ENCODE measurements around the gene AFAP1L2. TPM values are rescaled to one million over a fixed set of nuclear protein-coding genes. Genes with fewer than 3 reads are reported as not detected.

The AFAP1L2 gene
- total and polyA plus RNA-seq, 2 experiments from 2014 or later = 0.75 to 3.8 TPM

DNA sequence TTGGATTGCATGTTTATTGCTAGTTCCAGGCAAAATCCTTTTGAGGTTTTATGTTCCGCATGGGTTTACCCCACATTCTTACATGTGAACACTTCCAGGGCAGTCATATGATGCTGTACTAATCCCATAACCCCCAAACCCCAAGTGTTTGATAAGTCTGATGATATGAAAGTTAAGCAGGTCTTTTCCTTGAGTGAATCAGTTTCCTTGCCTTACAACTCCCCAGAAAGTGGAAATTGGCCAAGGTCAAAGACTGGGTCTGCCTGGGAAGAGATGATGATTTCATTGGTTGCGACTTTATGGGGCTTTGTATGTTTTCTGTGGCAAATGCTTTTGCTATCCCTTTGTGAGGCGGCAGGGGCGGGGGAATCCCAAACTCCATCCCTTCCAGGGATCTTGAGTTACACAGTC, 24.7 kb downstream of the AFAP1L2 start:
- Histone ChIP-seq H3K4me3 (no peak overlapping the region), H3K27ac (no peak overlapping the region)
- DNase-seq (ENCODE audit: low read depth in 1 of 2, low spot score in 1 of 2) = peak in 1 of 2 donors; percentile 51

DNA sequence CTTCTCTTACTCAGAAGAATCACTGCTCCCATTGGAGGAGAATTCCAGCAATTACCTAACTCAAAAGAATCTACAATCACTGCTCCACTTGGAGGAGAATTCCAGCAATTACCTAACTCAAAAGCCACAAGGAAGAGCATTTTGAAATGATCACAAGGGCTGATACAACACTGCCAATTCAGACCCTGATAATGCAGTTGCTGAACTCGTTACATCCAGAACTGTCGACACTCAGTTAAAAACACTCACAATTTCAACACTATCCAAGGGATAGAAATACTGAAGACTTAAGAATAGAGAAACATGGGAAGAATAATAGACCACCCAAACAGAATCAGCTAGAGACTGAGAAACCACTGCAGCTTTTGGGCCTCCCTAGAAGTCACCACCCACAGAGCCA, 27.8 kb downstream of the AFAP1L2 start:
- no peaks in the 10 kb centered on the region for H3K4me1 ChIP-seq (ENCODE audit: low read depth)
- no peaks in the 10 kb centered on the region for H3K27me3 ChIP-seq
- H3K9me3 ChIP-seq (ENCODE audit: low read depth) = no peaks in the 10 kb centered on the region
- H3K4me3 ChIP-seq = no peak overlapping the region
- no peak for DNase-seq (ENCODE audit: low read depth in 1 of 2, low spot score in 1 of 2)
- no peak overlapping the region for H3K27ac ChIP-seq
- H3K36me3 ChIP-seq = no peaks in the 10 kb centered on the region
- TF ChIP-seq, protein P1, sequence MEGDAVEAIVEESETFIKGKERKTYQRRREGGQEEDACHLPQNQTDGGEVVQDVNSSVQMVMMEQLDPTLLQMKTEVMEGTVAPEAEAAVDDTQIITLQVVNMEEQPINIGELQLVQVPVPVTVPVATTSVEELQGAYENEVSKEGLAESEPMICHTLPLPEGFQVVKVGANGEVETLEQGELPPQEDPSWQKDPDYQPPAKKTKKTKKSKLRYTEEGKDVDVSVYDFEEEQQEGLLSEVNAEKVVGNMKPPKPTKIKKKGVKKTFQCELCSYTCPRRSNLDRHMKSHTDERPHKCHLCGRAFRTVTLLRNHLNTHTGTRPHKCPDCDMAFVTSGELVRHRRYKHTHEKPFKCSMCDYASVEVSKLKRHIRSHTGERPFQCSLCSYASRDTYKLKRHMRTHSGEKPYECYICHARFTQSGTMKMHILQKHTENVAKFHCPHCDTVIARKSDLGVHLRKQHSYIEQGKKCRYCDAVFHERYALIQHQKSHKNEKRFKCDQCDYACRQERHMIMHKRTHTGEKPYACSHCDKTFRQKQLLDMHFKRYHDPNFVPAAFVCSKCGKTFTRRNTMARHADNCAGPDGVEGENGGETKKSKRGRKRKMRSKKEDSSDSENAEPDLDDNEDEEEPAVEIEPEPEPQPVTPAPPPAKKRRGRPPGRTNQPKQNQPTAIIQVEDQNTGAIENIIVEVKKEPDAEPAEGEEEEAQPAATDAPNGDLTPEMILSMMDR (IDR thresholded peaks at IDR 0.05; ENCODE audit: low read depth, low read length) = no peak

More for the DNA sequence above, 24.7 kb downstream of the AFAP1L2 start:
- TF ChIP-seq, protein P1 (IDR thresholded peaks at IDR 0.05; ENCODE audit: low read depth, low read length) = no peak
- Histone ChIP-seq H3K4me1 (ENCODE audit: low read depth) (no peaks in the 10 kb centered on the region), H3K36me3 (no peaks in the 10 kb centered on the region), H3K27me3 (no peaks in the 10 kb centered on the region), H3K9me3 (ENCODE audit: low read depth) (no peaks in the 10 kb centered on the region)

DNA sequence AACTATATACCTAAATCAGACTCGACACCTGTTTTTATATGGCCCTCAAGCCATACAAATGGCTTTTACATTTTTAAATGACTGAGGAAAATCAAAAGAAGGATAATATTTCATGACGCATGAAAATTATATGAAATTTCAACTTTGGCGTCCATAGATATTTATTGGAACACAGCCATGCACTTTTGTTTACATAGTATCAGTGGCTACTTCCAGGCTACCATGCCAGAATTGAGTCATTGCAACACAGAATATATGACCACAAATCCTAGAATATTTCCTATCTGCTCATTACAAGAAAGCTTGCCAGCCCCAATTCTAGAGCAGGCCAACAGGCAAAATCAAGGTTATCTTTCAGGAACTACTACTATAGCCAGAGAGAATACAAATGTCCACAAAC, 29.3 kb downstream of the AFAP1L2 start:
- Histone ChIP-seq H3K4me1 (ENCODE audit: low read depth) (peaks cover 9% of the 10 kb centered on the region), H3K4me3 (no peak overlapping the region), H3K36me3 (no peaks in the 10 kb centered on the region), H3K27ac (no peak overlapping the region), H3K27me3 (no peaks in the 10 kb centered on the region), H3K9me3 (ENCODE audit: low read depth) (no peaks in the 10 kb centered on the region)
- TF ChIP-seq, protein P1 (IDR thresholded peaks at IDR 0.05; ENCODE audit: low read depth, low read length) = no peak
- peak in 1 of 2 donors; percentile 86 for DNase-seq (ENCODE audit: low read depth in 1 of 2, low spot score in 1 of 2)

DNA sequence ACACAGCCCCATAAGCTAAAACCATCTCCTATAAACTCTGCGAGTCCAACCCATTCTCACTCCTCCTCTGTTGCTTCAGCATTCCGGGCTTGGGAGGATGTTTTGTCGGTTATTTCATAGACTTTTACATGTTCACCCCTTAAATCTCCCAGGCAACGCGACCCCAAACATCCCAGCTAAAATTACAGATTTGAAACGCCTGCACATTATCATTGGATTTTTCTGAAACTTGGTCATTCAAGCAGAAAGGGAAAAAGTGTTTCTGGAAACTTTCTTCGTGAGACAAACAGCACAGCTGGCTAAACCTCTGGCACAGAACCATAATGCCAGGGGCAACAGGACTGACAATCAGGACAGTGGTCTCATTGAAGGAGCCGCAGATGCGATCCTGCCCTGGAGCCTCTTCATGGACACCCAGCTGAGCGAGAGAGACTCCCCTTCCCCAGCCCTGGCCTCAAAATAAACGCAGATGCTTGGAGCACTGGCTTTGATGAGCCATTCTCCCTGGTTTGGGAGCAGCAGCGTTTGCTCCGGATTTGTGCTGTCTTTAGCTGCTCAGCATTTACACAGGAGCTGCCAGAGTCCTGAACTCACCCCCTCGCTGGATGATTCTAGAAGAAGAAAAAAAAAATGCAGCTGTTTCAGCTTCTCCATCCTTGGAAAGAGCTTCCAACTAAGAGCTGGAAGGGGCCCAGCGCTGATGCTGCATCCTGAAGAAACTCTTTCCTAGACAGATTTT, 30.1 kb downstream of the AFAP1L2 start:
- Histone ChIP-seq H3K27ac (no peak overlapping the region), H3K4me3 (no peak overlapping the region), H3K4me1 (ENCODE audit: low read depth) (peaks cover 13% of the 10 kb centered on the region), H3K36me3 (no peaks in the 10 kb centered on the region), H3K9me3 (ENCODE audit: low read depth) (no peaks in the 10 kb centered on the region), H3K27me3 (no peaks in the 10 kb centered on the region)
- peak in 1 of 2 donors; percentile 70 for DNase-seq (ENCODE audit: low read depth in 1 of 2, low spot score in 1 of 2)
- TF ChIP-seq, protein P1 (IDR thresholded peaks at IDR 0.05; ENCODE audit: low read depth, low read length) = no peak

DNA sequence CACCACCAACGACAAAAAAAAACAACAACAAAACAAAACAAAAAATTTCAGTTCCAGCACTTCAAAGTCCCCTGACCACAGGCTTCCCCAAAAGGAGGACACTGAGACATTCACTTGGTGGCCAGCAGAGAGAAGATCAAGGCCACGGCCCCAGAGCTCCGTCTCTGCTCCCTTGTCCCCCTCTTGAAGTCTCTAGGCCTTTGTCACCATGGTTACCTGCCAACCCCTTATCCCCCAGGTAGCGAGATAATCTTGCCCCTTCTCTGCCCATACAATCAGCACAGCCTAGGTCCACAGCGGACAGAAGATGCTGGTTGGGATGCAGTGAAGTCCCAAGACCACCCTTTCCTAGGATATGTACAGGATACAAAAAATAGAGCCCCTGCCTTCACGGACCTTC, 30.7 kb downstream of the AFAP1L2 start:
- H3K9me3 ChIP-seq (ENCODE audit: low read depth) = no peaks in the 10 kb centered on the region
- no peak overlapping the region for H3K27ac ChIP-seq
- H3K4me1 ChIP-seq (ENCODE audit: low read depth) = peaks cover 13% of the 10 kb centered on the region
- H3K4me3 ChIP-seq = no peak overlapping the region
- TF ChIP-seq, protein P1 (IDR thresholded peaks at IDR 0.05; ENCODE audit: low read depth, low read length) = no peak
- DNase-seq (ENCODE audit: low read depth in 1 of 2, low spot score in 1 of 2) = no peak
- no peaks in the 10 kb centered on the region for H3K36me3 ChIP-seq
- no peaks in the 10 kb centered on the region for H3K27me3 ChIP-seq

All from cardiac muscle cell (in vitro differentiated cells and primary cell).